Measurements from ENCODE around the gene CCDC9.

The CCDC9 gene

DNA sequence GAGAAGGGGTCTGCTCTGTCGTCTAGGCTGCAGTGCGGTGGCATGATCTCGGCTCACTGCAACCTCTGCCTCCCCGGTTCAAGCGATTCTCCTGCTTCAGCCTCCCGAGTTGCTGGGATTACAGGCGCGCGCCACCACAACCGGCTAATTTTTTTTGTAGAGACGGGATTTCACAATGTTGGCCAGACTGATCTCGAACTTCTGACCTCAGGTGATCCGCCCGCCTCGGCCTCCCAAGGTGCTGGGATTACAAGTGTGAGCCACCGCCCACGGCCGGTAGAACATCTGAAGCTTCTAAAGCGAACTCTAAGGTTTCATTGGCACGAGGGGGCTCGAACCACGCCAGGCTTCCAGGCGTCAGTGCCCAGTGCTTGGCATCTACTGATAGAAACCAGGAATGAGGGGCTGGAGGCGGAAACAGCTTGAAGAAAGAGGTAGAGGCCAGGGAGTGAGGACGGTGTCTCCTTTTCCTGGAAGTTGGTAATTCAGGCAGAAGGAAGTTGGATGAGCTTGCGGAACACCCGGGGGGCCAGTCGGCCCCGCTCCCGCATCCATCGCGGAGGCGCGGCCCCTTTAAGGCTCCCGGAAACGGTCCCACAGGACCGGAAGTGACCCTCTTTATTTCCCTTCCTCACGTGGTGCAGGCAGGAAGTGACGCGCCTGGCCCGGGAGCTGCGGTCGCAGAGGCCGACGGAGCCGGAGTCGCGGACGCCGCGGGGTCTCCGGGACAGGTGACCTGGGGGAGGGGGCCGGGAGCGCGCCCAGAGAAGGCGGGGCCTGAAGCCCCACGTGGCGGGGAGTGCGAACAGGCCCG is at the start of gene CCDC9:
Gene CCDC9, plus strand, starts transcription at position 647 of the 814 bp plus-strand sequence. CDS start 1,876 bp downstream, outside the sequence.
- Histone ChIP-seq H3K9ac (ENCODE audit: low read length) (peak within 1 kb of the TSS; percentile 83), H3K27ac (ENCODE audit: low read length) (peak within 1 kb of the TSS; percentile 63), H4K20me1 (ENCODE audit: insufficient read depth, low read length) (0 out of 2 replicates have a peak, but pooled peaks cover 4% of the 10 kb centered on the region), H3K79me2 (ENCODE audit: low read length) (peaks cover 8% of the 10 kb centered on the region), H3K9me3 (ENCODE audit: insufficient read depth, low read length) (no peaks in the 10 kb centered on the region), H3K36me3 (replicated peaks; ENCODE audit: low read depth, low read length) (peaks cover 10% of the 10 kb centered on the region), H2AFZ (ENCODE audit: low read depth, low read length) (peak within 1 kb of the TSS; percentile 73; the same call in 1 of the 2 replicates), H3K27me3 (ENCODE audit: low read depth, low read length) (no peaks in the 10 kb centered on the region), H3K4me2 (ENCODE audit: low read length) (peak within 1 kb of the TSS; percentile 86), H3K4me1 (ENCODE audit: low read length) (peaks cover 8% of the 10 kb centered on the region), H3K4me3 (ENCODE audit: low read length) (peak within 1 kb of the TSS; percentile 84)
- TF ChIP-seq, protein P1, sequence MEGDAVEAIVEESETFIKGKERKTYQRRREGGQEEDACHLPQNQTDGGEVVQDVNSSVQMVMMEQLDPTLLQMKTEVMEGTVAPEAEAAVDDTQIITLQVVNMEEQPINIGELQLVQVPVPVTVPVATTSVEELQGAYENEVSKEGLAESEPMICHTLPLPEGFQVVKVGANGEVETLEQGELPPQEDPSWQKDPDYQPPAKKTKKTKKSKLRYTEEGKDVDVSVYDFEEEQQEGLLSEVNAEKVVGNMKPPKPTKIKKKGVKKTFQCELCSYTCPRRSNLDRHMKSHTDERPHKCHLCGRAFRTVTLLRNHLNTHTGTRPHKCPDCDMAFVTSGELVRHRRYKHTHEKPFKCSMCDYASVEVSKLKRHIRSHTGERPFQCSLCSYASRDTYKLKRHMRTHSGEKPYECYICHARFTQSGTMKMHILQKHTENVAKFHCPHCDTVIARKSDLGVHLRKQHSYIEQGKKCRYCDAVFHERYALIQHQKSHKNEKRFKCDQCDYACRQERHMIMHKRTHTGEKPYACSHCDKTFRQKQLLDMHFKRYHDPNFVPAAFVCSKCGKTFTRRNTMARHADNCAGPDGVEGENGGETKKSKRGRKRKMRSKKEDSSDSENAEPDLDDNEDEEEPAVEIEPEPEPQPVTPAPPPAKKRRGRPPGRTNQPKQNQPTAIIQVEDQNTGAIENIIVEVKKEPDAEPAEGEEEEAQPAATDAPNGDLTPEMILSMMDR (IDR thresholded peaks at IDR 0.05; ENCODE audit: low read depth, low read length), result no peak
- TF ChIP-seq EZH2phosphoT487 (IDR thresholded peaks at IDR 0.05; ENCODE audit: low read depth), result no peak

DNA sequence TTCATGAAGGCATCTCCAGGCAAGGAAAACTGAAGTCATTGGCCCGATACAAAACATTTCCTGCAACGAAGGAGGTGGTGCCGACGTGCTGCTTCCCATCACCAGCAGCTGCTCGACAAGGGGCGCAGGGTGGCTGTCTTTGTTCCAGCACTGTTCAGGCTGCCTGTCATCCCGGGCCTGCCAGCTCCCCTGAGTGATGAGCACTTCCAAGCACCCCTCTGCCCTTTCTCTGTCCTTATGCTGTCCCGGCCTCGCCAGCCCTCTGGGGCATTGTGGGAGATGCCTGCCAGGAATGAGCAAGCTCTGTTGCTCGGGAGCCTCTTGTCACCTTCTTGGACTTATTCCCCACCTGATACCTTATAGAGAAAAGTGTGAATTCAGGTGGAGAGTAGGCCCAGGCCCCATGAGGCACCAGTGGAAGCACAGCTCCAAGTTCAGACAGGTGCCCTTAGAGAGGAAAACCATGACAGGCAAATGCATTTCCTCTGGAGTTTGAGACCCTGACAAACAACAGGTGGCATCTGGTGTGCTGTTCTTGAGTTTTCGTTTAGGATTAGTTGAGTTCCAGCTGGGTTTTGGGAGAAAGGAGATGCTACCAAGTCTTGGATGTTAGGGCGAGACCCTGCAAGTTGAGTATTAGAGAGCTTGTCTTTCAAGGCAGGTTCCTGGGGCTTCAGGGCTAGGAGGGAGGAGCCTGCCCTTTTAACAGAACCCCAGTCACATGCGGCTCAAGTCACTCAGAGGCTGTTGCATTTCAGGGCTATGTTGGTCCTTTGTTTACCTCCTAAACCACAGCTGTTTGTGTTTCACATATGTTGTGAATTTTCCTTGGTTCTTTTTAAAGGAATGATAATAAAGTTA is 46.8 kb upstream of the CCDC9 start:
- TF ChIP-seq EZH2phosphoT487 (IDR thresholded peaks at IDR 0.05; ENCODE audit: low read depth), result no peak
- TF ChIP-seq, protein P1 (IDR thresholded peaks at IDR 0.05; ENCODE audit: low read depth, low read length), result no peak
- Histone ChIP-seq H4K20me1 (ENCODE audit: insufficient read depth, low read length) (no peaks in the 10 kb centered on the region), H3K9ac (ENCODE audit: low read length) (no peak overlapping the region), H3K9me3 (ENCODE audit: insufficient read depth, low read length) (no peaks in the 10 kb centered on the region), H3K4me2 (ENCODE audit: low read length) (no peak overlapping the region), H3K4me1 (ENCODE audit: low read length) (peaks cover 12% of the 10 kb centered on the region), H3K27me3 (ENCODE audit: low read depth, low read length) (no peaks in the 10 kb centered on the region), H3K4me3 (ENCODE audit: low read length) (no peak overlapping the region), H2AFZ (ENCODE audit: low read depth, low read length) (no peak overlapping the region), H3K27ac (ENCODE audit: low read length) (peak overlapping the region; percentile 47), H3K36me3 (replicated peaks; ENCODE audit: low read depth, low read length) (peaks cover 48% of the 10 kb centered on the region), H3K79me2 (ENCODE audit: low read length) (no peaks in the 10 kb centered on the region)

DNA sequence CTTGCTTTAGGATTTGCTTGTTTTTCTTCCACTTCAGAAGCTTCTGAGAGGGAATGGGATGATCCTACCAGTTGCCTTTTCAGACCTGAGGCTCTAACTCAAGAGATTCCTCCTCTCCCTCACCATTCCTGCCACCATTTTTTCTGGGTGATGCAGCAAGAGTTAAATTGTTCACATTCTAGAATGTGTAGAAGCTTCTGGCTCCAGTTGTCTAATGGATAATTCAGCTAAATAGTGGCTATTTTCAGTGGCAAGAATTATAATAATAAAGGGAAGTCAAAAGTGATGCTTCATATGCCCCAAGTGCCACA is 46.2 kb upstream of the CCDC9 start:
- Histone ChIP-seq H3K27ac (ENCODE audit: low read length) (peak overlapping the region; percentile 47), H3K4me3 (ENCODE audit: low read length) (no peak overlapping the region), H3K4me1 (ENCODE audit: low read length) (peaks cover 12% of the 10 kb centered on the region), H3K4me2 (ENCODE audit: low read length) (no peak overlapping the region), H2AFZ (ENCODE audit: low read depth, low read length) (no peak overlapping the region), H4K20me1 (ENCODE audit: insufficient read depth, low read length) (no peaks in the 10 kb centered on the region), H3K9ac (ENCODE audit: low read length) (no peak overlapping the region), H3K27me3 (ENCODE audit: low read depth, low read length) (no peaks in the 10 kb centered on the region), H3K9me3 (ENCODE audit: insufficient read depth, low read length) (no peaks in the 10 kb centered on the region), H3K79me2 (ENCODE audit: low read length) (no peaks in the 10 kb centered on the region), H3K36me3 (replicated peaks; ENCODE audit: low read depth, low read length) (peaks cover 42% of the 10 kb centered on the region)
- TF ChIP-seq, protein P1 (IDR thresholded peaks at IDR 0.05; ENCODE audit: low read depth, low read length), result no peak
- no peak for TF ChIP-seq EZH2phosphoT487 (IDR thresholded peaks at IDR 0.05; ENCODE audit: low read depth)

Measured in OCI-LY3 (cell line).